ENCODE measurements around the gene SCRN3. TPM values are rescaled to one million over a fixed set of nuclear protein-coding genes. Genes with fewer than 3 reads are reported as not detected.

Gene SCRN3
- total RNA-seq, 2 donors from 2014 or later, result 22.4 to 39.8 TPM

DNA sequence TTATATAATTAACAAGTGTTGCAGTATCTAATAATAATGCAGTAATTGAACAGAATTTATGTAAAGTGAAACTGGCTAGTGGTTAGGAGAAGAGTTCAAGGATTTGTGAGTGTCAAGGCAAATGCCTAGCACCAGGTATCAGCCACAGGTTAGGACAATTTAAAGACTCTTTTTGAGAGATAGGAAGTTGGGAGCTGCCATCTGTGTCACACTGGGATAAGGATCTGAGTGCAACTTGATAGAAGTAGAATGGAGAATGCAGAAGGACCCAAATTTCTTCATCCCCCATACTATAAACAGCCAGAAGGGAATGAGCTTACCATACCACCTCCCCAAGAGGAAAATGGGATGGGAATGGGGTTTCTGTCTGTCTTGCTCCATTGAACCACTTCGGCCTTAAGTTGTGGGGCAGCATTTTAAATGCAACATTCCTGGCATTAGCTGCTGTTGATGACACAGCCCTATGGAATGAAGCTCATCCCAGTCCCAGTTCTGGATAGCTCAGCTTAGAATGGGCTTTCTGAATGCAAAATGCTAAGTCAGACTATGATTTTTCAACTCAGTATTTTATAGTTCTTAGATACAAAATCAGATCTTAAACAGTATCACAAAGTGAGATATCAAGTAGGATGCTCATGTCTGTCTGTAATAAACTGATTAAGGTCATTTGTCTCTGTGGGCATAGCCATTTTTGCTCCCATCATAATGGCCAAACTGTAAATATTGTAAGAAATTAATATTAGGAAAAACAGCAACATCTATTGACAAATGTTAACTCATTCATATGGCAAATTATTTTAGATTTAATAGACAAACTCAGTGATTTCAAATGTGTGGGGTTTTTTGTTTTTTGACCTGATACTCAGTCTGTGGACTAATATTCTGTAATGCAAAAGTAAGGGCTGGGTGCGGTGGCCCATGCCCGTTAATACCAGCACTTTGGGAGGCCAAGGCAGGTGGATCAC is 47.3 kb downstream of the SCRN3 start:
- H3K4me3 ChIP-seq, result no peak overlapping the region
- WGBS, result 69% methylated on average over 3 of the region's 3 CpGs
- TF ChIP-seq, protein P1, sequence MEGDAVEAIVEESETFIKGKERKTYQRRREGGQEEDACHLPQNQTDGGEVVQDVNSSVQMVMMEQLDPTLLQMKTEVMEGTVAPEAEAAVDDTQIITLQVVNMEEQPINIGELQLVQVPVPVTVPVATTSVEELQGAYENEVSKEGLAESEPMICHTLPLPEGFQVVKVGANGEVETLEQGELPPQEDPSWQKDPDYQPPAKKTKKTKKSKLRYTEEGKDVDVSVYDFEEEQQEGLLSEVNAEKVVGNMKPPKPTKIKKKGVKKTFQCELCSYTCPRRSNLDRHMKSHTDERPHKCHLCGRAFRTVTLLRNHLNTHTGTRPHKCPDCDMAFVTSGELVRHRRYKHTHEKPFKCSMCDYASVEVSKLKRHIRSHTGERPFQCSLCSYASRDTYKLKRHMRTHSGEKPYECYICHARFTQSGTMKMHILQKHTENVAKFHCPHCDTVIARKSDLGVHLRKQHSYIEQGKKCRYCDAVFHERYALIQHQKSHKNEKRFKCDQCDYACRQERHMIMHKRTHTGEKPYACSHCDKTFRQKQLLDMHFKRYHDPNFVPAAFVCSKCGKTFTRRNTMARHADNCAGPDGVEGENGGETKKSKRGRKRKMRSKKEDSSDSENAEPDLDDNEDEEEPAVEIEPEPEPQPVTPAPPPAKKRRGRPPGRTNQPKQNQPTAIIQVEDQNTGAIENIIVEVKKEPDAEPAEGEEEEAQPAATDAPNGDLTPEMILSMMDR (IDR thresholded peaks at IDR 0.05), result no peak
- TF ChIP-seq POLR2A (IDR thresholded peaks at IDR 0.05) (no peak), POLR2AphosphoS5 (IDR thresholded peaks at IDR 0.05) (no peak)
- H3K9me3 ChIP-seq, result no peaks in the 10 kb centered on the region
- intact Hi-C loops (cut with DNase I), result no loop called here
- no peaks in the 10 kb centered on the region for H3K36me3 ChIP-seq
- no peak overlapping the region for H3K27ac ChIP-seq
- no peaks in the 10 kb centered on the region for H3K4me1 ChIP-seq (replicated peaks)
- H3K27me3 ChIP-seq (replicated peaks; ENCODE audit: insufficient read depth), result no peaks in the 10 kb centered on the region
- no peak for DNase-seq (ENCODE audit: low spot score)

DNA sequence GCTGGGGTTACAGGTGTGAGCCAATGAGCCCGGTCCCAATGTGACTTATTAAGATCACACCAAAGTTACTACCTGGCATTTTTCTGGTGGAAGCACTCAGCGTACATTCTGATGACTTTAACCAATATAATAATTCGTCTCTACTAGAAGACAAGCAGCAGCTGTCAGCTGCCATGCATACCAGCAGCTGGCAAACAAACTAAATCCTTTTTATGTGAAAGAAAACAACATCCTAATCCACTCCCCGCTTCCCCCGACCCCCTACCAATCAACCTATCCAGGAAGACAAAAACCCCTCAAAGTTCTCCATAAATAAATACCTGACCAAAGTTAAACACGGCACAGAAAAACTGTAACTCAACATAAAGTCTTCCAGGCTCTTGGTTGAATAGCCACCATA is 49.2 kb downstream of the SCRN3 start:
- DNase-seq (ENCODE audit: low spot score), result no peak
- no peaks in the 10 kb centered on the region for H3K9me3 ChIP-seq
- H3K36me3 ChIP-seq, result no peaks in the 10 kb centered on the region
- intact Hi-C loops (cut with DNase I), result no loop called here
- no peaks in the 10 kb centered on the region for H3K4me1 ChIP-seq (replicated peaks)
- no peak overlapping the region for H3K4me3 ChIP-seq
- TF ChIP-seq, protein P1 (IDR thresholded peaks at IDR 0.05), result no peak
- no peak for TF ChIP-seq POLR2A (IDR thresholded peaks at IDR 0.05)
- TF ChIP-seq POLR2AphosphoS5 (IDR thresholded peaks at IDR 0.05), result no peak
- H3K27me3 ChIP-seq (replicated peaks; ENCODE audit: insufficient read depth), result no peaks in the 10 kb centered on the region
- 47% methylated on average over 6 of the region's 6 CpGs for WGBS
- no peak overlapping the region for H3K27ac ChIP-seq

DNA sequence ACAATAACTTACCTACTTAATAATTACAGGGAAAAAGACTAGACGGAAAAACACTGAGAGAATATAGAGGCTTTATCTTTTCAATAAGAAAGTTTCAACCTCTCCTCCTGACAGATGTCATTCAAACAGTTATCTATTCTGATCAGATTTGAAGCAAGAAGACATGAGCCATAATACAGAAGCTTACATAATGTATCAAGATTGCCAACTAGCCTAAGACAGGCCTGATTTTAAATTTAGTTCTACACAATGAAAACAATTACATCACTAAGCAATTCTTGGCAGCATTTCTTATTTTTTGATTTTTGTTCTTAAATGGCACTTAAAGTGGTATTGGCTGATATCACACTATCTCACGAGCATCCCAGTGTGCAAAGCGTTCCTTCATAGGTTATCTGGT is 49.7 kb downstream of the SCRN3 start:
- TF ChIP-seq, protein P1 (IDR thresholded peaks at IDR 0.05), result no peak
- TF ChIP-seq POLR2A (IDR thresholded peaks at IDR 0.05) (no peak), POLR2AphosphoS5 (IDR thresholded peaks at IDR 0.05) (no peak)
- no peaks in the 10 kb centered on the region for H3K4me1 ChIP-seq (replicated peaks)
- 76% methylated on average over 3 of the region's 3 CpGs for WGBS
- intact Hi-C loops (cut with DNase I), result no loop called here
- H3K9me3 ChIP-seq, result no peaks in the 10 kb centered on the region
- no peak overlapping the region for H3K27ac ChIP-seq
- H3K36me3 ChIP-seq, result no peaks in the 10 kb centered on the region
- H3K4me3 ChIP-seq, result no peak overlapping the region
- no peak for DNase-seq (ENCODE audit: low spot score)
- no peaks in the 10 kb centered on the region for H3K27me3 ChIP-seq (replicated peaks; ENCODE audit: insufficient read depth)

DNA sequence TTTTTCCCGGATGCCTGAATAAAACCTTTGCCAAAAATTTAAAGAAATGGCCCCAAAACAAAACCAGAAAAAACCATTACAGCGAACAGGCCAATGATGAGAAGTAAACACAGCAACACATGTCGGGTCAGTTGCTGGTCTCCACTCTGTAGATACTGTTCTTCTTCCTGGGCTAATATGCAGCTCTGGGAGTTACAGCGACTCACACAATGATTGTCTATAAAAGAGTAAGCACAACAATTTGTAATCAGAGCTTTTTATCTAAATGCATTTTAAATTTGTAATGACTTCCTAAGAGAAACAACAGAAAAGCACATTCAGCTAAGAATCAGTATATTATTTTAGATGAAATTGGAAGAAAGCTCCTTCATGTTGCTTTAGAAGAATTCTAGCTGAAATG is 51.0 kb downstream of the SCRN3 start:
- Histone ChIP-seq H3K4me3 (no peak overlapping the region), H3K9me3 (no peaks in the 10 kb centered on the region), H3K36me3 (no peaks in the 10 kb centered on the region), H3K27me3 (replicated peaks; ENCODE audit: insufficient read depth) (no peaks in the 10 kb centered on the region), H3K27ac (no peak overlapping the region), H3K4me1 (replicated peaks) (no peaks in the 10 kb centered on the region)
- no peak for DNase-seq (ENCODE audit: low spot score)
- intact Hi-C loops (cut with DNase I), result no loop called here
- TF ChIP-seq POLR2A (IDR thresholded peaks at IDR 0.05) (no peak), POLR2AphosphoS5 (IDR thresholded peaks at IDR 0.05) (no peak)
- TF ChIP-seq, protein P1 (IDR thresholded peaks at IDR 0.05), result no peak
- 68% methylated on average over 4 of the region's 4 CpGs for WGBS

DNA sequence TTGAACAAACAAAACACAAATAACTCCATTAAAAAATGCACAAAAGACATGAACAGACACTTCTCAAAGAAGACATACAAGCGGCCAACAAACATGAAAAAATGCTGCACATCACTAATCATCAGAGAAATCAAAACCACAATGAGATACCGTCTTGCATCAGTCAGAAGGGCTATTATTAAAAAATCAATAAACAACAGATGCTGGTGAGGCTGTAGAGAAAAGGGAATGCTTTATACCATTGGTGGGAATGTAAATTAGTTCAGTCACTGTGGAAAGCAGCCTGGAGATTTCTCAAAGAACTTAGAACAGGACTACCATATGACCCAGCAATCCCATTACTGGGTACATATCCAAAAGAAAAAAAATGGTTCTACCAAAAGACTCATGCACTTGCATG is 53.5 kb downstream of the SCRN3 start:
- Histone ChIP-seq H3K9me3 (no peaks in the 10 kb centered on the region), H3K27me3 (replicated peaks; ENCODE audit: insufficient read depth) (no peaks in the 10 kb centered on the region), H3K4me3 (no peak overlapping the region), H3K27ac (no peak overlapping the region), H3K4me1 (replicated peaks) (no peaks in the 10 kb centered on the region), H3K36me3 (no peaks in the 10 kb centered on the region)
- WGBS, result 94% methylated on average over 2 of the region's 2 CpGs
- no peak for DNase-seq (ENCODE audit: low spot score)
- intact Hi-C loops (cut with DNase I), result no loop called here
- no peak for TF ChIP-seq POLR2A (IDR thresholded peaks at IDR 0.05)
- TF ChIP-seq, protein P1 (IDR thresholded peaks at IDR 0.05), result no peak
- no peak for TF ChIP-seq POLR2AphosphoS5 (IDR thresholded peaks at IDR 0.05)
